ENCODE measurements around the gene FLAD1.

Gene FLAD1

DNA sequence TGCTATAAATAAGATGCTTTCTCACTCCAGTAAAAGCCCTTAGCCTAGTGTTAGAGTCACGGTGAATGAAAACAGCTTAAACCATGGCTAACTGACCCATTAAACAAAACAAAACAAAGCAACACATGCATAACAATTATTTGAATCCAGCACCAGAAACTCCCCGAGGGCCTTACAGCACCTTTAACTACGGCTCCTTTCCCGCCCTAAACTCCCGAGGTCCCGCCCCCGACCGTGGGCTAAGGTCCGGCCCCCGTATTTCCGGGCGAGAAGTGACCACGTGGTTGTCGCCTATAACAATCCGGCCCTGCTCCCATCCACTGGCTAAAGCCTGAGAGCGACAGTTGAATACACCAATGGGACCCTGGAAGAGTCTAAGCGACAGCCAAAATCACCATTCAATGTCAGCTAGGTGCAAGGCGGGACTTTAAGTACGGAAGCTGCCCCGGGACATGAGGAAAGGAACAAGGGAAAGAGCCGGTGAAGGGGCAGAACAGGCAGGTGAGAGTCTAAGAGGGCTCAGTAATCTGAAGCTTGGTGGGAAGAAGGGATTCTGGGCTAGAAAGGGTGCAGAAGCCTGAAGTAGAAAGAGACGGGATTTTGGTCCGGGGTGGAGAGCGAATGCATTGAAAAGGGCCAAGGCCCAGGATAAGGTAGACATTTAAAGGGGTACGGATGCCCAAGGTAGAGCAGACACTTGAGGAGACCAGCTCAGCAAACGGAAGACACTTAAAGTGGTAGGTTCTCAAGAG lies at the start of gene FLAD1:
Gene FLAD1, plus strand, starts transcription at position 448 of the 752 bp plus-strand sequence. CDS start 351 bp downstream, outside the sequence.
- peak; percentile 98 for DNase-seq

- no peak for DNase-seq
Observed at GRCh38 chr1:154934358-154934948, 48.7 kb upstream of the FLAD1 start.

- DNase-seq = no peak
Observed at GRCh38 chr1:154935749-154936554, 47.2 kb upstream of the FLAD1 start.

GRCh38 chr1:154936555-154937084 lies 46.5 kb upstream of the FLAD1 start, which contains the start of gene PMVK:
TSS of gene PMVK (minus strand) at chr1:154936719. CDS start at chr1:154936685, 34 bp downstream.
- DNase-seq = peak; percentile 97

DNA sequence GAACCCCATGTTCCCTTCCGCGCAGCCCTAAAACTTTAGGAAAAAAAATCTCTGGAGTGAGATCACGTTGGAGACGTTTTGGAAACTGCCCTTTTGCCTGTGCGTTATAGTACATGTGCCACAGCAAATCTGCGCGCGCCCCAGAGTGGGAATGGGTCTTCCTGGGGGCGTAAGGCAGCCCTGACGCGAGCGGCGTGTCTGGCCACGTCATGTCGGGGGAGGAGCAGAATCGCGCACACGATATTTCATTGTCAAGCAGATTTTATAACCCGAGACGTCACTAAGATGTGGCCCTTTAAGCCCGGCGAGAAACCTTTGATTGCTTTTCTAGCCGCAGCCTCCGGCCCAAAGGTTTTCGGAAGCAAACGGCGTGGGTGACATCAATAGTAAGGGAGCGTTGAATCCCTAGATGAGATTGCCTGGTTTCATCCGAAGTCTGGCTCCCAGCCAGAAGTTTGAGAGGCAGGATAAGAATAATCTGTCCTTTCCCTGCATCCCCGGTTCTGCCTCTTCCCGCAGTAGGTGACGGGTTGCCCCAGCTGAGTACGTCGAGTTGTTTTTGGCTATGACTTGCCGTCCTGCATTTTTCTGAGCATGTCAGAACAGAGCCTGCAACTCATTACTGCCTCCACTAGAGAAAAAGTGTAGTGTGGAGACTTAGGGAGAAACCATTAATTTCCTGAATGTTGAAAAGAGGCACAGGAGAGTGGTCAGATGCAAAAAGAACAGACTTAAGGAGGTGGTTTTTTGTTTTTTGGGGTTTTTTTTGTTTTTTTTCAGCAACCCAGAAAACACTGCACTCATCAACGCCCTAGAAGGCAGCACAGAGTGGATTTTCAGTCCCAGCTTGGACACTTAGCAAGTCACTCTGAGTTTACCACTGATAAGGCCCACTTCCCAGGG lies 45.8 kb upstream of the FLAD1 start:
- DNase-seq = peak; percentile 95

DNA sequence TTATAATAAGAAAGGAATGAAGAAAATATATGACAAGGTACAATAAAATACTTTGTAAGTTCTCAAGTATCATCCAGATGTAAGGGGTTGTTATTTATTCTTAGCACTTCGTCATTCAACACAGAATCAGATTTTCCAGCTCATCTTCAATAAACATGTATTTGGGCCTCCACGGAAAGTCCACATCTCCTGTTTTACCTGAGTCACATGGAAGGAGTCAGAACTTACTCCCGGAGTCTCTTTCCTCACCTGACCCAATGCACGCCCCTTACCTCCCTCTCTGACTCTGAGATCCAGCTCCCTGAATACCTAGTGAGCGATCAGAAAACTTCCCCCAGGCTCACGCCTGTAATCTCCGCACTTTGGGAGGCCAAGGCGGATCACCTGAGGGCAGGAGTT lies 45.2 kb upstream of the FLAD1 start:
- no peak for DNase-seq

DNA sequence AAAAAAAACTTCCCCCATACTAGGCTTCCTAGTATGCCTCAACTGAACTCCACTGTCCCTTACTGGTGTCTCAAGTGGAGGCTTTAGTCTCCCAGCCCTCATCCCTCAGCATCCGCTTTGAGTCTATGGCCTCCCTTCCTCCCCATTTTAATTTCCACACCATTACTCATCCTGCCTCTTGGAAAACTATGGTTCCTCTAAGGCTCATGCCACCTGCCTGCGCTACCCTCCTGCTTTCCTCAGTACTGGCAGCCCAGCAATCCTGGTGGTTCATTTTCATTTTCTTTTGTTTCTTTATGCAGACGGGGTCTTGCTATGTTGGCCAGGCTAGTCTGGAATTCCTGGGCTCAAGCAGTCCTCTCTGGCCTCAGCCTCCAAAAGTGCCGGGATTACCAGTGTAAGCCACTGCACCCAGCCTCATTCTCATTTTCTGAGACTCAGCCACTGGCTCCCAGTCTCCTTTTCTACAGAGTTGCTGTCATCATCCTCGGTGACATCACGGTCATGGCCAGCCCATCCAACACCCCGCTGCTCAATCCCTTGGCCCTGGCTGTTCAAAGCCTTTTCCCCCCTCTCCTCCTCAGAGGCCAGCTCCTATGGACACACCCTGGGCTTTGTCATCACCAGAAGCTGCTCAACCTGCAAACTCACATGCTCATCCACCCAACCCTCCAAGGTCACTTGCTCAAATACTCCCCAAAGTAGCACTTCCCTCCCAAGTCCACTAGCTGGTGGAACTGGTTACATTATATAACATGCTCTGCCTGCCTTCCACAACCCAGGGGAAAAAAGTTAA lies 44.3 kb upstream of the FLAD1 start:
- no peak for DNase-seq

DNA sequence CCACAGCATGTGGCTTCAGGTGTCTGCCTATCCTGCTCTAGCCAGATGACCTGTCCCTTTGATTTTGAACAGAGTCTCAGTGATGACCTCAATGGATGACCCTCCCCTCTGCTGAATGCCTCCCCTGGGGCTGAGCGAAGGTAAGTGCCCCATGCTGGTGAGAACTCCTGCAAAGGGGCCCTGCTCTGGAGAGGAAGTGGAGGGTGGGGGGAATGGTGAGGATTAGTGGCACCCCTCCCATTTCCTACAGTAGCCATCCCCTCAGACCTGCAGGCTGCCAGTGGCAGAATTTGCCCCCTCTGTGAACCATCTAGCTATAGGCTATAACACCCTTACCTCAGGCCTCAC lies 43.0 kb upstream of the FLAD1 start:
- DNase-seq = no peak

GRCh38 chr1:154940651-154941194 lies 42.4 kb upstream of the FLAD1 start:
- DNase-seq = no peak

DNA sequence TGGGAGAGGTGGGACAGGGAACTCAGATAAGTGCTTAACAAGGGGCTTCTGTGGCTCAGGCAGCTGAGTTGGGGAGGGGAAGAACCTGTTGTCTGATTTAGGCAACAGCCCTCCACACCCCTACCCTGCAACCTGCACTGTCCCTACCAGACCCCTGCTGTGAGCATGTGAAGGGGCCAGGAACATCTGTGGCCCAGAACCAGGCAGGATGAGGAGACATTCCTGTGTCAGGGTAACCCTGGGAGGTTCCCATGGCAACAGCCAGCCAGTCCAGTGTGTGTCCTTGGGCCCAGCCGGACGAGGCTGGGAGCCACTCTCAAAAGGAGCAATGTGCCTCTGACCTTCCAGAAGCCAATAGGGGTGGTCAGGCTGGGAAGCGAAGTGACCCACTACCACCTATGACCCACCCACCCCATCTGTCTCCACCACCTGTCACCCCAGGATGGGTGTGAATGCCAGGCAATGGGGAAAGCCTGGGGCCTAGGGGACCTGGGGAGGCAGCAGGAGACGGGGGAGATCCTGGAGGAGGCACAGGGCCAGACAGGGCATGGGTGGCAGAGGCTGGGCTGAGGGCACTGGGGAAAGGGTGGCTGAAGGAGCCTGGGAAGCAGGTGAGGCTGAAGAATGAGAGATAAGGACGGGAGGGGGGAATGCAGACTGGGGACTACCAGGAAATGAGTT lies 41.7 kb upstream of the FLAD1 start:
- DNase-seq = peak; percentile 36

GRCh38 chr1:154943649-154944400 lies 39.3 kb upstream of the FLAD1 start:
- peak; percentile 29 for DNase-seq

DNA sequence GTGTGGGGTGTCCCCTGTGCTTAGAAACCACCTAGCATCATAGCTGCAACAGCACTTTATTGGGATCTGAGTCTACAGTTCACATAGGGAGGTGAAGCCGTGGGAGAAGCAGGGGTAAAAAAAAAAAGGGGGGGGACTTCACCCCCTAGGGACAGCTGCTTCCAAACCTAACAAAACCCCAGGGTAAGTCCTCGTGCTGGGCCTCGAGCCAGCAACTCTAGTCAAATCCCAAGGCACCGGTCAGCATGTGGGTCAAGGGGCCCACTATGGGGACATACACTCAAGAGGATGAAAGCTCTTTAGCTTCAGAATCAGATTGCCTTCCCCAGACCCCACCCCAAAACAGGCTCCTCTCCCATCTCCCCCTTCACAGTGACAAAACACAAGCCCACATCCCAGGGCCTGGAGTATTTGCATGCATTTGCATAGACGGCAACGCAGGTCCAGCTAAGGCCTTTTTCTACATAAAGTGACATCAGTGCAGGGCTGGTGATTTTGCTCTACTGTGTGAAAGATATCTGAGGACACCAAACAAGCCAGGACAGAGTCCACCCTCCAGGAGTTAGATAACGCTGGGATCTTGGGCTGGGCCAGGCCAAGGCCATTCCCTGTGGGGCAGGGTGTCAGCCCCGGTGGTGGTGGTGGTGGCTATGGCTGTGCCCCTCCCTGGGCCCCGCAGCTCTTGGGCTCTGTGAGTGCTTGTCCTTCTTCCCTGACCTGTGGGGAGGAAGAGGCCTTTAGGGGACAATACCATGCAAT lies 38.6 kb upstream of the FLAD1 start:
- no peak for DNase-seq

DNA sequence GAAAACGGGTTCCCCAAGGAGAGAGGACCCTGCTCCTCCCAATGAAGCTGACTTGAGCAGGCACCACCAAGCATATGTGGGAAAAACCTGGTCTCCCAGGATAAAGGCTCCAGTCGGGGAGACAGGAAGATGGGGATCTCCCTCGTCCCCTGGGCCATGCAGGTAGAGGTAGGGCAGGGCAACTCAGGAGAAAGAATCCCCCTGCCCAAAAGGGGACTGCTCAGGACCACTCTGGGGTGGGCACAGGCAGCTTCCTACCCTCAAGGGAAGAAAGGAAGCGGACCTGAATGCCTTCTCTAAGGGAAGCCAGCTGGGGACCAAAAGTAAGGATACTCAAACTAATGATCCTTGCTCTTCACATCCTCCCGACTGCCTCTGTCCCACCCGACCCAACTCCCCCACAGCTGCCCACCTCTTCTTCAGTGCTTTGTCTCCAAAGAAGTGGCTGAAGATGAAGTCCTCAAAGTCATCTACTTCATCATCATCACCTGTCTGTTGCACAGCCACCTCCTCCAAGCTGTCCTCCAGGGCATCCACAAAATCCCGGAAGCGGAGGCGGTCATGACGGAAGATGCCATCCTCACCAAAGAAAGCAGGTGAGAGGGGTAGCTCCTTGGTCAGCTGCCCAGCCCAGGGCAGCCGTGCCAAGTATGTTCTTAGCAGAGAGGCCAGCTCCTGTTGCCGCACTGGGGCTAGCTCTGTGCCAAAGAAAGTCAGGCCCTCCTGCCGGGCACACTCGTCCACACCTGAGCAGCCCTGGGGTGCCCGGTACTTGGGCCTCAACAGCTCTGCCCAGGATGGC lies 37.8 kb upstream of the FLAD1 start:
- no peak for DNase-seq

DNA sequence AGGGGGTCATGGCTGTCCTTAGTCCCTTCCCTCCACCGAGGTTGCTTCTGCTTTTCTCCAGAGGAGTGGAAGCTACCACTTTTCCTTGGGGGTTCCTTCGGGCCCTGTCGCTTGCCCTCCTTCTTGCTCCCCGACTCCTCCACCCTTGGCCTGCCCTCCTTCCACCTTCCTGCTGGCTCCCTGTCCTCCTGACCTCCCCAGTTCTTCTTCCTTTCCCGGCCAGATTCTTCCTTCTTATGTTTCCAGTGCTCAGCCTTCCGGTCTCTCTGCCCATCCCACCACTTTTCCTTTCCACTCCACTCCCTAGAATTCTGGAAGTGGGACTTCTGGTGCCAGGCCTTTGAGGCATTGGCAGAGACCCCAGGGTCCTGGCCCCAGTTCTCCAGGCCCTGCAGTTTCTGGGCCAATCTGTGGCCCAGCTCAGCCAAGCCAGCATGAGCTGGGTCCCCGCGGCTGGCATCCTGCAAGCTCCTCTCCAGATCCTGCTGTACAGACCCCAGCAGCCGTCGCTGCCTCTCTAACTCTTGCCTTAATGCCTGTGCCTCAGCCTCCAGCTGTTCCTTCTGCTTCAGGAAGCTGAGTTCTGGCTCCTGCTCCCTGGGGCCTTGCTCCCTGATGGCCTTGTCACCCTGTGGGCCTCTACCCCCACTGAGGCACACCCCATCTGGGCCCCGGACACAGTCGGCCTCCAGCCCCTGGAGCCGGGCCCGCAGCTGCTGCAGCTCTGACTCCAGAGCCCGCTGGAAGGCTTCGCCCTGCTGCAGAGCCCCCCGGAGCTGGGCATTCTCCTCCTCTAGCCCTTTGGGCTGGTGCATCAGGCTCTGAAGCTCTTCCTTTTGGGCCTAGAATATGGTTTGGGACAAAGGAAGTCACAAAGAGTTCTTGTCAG lies 36.9 kb upstream of the FLAD1 start:
- peak; percentile 44 for DNase-seq

DNA sequence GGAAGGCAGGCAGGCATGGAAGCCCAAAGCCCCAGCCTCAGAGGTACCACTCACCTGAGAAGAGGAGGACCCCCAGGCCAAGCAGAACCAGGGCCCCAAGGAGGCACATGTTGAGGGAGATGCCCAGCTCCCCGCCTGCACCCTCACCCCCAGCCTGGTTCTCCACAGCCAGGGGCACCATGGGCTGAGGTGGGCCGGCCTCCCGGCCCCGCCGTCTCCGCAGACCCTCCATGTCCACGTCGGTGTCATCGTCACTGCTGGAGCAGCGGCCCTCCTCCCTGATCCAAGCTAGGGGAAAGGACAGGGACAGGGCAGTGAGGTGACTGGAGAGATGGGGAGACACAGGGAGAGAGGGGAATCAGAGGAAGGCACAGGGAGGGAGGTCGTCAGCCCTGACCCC lies 35.1 kb upstream of the FLAD1 start:
- no peak for DNase-seq

- DNase-seq = no peak
Observed at GRCh38 chr1:154951901-154952657, 31.1 kb upstream of the FLAD1 start.

Measured in midbrain (tissue), 1 donor.